ENCODE measurements around the gene POLR2E.
"Not testable (repeated sequence)": the region's sequence is repeated elsewhere in the genome, so short reads cannot be mapped to it uniquely, and the experiment has no call there.

POLR2E gene

DNA sequence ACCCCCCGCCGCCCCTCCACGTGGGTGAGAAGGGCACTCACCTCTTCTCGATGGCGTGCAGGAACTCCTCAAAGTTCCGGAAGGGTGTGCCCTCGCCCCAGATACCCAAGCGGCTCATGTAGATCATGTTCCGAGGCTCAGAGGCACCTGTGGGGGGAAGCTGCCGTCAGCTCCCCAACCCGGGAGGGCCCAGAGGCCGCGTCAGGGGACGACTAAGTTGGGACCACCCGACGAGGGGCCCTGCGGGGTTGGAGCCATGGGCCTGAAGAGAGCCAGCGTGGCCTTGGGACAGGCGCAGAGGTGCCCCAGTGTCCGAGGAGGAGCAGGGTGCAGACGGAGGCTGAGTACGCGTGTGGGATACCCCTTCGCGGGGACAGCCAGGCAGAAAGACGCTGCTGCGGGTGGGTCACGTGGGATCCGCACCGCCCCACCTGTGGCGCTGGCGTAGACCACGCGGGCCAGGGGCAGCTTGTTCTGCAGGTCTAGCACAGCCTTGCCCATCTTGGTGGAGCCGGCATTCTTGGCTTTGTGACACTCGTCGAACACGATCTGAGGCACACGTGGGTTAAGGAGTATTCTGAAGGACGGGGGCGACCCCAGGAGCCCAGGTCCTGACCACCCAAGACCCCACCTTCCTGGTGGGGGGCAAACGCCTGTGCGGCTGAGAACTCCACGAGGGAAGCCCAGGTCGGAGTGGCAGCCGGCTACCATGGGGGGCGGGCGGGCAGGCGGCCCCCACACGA, 24.5 kb upstream of the POLR2E start:
- TF ChIP-seq, protein P1, sequence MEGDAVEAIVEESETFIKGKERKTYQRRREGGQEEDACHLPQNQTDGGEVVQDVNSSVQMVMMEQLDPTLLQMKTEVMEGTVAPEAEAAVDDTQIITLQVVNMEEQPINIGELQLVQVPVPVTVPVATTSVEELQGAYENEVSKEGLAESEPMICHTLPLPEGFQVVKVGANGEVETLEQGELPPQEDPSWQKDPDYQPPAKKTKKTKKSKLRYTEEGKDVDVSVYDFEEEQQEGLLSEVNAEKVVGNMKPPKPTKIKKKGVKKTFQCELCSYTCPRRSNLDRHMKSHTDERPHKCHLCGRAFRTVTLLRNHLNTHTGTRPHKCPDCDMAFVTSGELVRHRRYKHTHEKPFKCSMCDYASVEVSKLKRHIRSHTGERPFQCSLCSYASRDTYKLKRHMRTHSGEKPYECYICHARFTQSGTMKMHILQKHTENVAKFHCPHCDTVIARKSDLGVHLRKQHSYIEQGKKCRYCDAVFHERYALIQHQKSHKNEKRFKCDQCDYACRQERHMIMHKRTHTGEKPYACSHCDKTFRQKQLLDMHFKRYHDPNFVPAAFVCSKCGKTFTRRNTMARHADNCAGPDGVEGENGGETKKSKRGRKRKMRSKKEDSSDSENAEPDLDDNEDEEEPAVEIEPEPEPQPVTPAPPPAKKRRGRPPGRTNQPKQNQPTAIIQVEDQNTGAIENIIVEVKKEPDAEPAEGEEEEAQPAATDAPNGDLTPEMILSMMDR (IDR thresholded peaks at IDR 0.05; ENCODE audit: extremely low read depth, missing control alignments), result no peak
- DNase-seq (ENCODE audit: low spot score), result no peak

DNA sequence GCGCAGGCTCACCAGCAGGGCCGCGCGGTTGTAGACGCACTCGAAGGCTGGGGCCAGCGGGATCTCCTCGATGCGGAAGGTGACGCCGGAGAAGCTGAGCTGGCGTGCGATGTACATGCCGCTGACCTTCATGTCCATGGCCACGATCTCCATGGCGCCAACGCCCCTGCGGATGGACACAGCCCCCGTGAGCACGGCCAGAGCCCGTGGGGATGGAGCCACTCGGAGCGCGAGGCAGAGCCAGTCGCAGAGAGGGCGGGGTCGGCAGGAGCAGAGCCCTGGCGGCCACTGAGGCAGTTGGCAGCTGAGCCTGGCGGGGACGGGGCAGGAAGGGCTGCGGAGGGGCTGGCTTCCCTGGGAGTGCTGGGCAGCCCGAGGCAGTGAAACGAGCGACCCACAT, 23.8 kb upstream of the POLR2E start:
- DNase-seq (ENCODE audit: low spot score), result no peak
- TF ChIP-seq, protein P1 (IDR thresholded peaks at IDR 0.05; ENCODE audit: extremely low read depth, missing control alignments), result no peak

DNA sequence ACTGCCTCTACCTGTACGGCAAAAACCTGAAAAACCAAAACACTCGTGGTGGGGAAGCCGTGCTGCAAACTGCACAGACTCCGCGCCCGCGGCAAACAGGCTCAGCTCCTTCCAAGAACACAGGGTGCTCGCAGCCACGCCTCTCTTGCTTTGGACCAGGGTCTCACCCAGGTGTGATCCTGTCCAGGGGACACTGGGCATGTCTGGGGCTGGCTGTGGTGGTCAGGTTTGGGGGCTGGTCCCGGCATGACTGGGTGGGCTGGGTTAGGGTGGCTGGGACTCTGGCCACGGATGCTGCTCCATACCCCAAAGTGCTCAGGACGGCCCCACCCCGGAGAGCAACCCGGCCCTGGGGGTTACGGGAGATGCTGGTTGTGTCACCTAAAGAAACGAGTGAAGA, 22.5 kb upstream of the POLR2E start:
- DNase-seq (ENCODE audit: low spot score), result no peak
- TF ChIP-seq, protein P1 (IDR thresholded peaks at IDR 0.05; ENCODE audit: extremely low read depth, missing control alignments), result no peak

DNA sequence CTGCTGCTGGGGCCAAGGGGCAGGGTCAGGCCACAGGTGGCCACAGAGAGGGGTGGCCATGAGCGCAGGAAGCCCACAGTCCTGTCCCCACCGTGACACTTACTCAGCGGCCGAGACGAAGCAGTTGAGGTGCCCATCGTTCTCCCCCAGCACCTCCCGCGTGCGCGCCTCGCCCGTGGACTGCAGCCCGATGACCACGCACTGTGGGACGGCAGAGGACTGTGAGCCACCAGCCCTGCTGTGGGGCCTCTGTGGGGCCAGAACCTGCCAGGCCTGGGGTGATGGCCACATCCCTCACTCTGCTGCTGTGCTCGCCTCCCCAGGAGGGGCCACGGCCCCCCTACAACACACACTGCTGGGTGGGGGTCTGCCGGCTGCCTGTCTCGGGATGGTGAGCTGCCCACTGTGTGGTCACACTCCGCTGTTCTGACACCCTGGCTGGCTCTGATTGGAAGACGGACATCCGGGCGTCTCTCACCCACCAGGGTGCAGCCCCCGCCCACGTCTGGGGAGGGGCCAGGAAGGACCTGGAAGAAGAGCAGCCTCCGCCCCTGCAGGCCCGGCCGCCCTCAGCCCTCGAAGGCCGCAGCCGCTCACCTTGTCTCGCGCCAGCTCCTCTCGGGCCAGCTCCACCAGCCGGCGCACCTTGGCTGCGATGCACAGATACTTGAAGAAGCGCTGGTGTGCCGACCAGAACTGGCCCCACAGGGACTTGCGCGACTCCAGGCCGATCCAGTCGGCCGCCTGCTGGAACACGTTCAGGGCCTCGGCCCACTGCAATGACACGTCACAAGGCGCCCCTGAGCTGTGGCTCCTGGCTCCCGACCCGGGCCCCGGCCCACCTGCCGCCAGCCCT, 21.8 kb upstream of the POLR2E start:
- TF ChIP-seq, protein P1 (IDR thresholded peaks at IDR 0.05; ENCODE audit: extremely low read depth, missing control alignments), result no peak
- DNase-seq (ENCODE audit: low spot score), result no peak

DNA sequence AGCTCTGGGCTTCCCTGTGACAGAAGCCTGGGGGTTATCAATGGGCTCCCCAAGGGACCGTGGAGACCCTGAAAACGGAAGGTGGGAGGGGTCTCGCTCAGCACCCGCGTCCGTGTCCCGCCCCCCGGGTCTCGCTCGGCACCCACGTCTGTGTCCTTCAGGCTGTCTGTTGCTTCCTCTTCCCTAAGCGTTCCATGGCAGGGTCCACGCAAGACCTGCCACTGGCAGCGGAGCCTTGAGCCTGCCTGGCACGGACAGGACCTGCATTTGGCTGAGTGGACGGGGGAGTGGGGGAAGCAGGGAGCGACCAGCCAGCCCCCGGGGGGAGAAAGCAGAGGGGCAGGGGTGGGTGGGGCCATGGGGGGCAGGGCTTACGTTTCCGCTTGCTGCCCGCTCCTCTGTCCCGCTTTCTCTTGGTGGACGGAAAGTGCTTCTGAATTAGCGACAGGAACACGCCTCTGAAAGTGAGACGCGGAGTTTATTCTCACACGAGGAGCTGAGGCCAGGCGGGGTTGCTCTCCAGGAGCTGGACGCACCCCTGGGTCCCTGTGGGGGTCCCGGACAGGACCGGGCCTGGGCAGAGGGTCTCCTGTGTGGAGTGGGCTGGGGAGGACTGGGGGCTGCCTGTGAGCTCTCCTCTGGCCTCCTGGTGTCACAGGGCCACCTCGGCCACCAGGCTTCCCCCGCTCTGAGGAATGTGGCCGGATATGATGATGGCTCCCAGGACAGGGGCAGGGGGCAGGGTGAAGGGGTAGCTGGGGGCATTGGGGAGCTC, 20.7 kb upstream of the POLR2E start:
- TF ChIP-seq, protein P1 (IDR thresholded peaks at IDR 0.05; ENCODE audit: extremely low read depth, missing control alignments), result no peak

DNA sequence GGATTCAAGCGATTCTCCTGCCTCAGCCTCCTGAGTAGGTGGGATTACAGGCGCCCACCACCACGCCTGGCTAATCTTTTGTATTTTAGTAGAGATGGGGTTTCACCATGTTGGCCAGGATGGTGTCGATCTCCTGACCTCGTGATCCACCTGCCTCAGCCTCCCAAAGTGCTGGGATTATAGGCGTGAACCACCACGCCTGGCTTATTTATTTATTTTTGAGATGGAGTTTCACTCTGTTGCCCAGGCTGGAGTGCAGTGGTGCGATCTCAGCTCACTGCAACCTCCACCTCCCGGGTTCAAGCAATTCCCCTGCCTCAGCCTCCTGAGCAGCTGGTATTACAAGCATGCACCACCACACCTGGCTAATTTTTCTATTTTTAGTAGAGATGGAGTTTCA, 19.6 kb upstream of the POLR2E start:
- DNase-seq (ENCODE audit: low spot score), result not testable (repeated sequence)

More for the DNA sequence above, 20.7 kb upstream of the POLR2E start:
- DNase-seq (ENCODE audit: low spot score), result no peak

DNA sequence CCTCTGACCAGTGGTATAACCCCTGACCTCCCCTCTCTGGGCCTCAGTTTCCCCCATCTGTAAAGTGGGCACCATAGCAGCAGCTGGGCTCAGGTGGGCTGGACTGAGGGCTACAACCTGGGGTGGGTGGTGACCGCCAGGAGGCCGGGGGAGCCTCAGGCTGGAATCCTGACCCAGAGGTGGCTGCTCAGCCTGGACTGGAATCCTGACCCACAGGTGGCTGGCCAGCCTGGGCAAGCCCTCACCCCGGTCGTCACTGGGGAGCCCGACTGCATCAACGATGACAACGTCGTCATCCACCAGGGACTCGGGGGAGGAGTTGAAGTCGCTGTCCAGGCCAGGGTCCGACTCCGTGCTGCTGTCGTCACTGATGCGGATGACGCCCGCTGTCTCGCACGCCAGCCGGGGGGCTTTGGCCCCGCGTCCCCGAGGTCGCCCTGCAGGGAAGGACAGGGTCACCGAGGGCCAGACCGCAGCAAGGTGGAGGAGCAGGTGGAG, 18.9 kb upstream of the POLR2E start:
- TF ChIP-seq, protein P1 (IDR thresholded peaks at IDR 0.05; ENCODE audit: extremely low read depth, missing control alignments), result no peak
- no peak for DNase-seq (ENCODE audit: low spot score)

Measured in GM20000 (cell line).